ENCODE measurements around the gene BATF2.
"Not testable (repeated sequence)": the region's sequence is repeated elsewhere in the genome, so short reads cannot be mapped to it uniquely, and the experiment has no call there.

Gene BATF2

DNA sequence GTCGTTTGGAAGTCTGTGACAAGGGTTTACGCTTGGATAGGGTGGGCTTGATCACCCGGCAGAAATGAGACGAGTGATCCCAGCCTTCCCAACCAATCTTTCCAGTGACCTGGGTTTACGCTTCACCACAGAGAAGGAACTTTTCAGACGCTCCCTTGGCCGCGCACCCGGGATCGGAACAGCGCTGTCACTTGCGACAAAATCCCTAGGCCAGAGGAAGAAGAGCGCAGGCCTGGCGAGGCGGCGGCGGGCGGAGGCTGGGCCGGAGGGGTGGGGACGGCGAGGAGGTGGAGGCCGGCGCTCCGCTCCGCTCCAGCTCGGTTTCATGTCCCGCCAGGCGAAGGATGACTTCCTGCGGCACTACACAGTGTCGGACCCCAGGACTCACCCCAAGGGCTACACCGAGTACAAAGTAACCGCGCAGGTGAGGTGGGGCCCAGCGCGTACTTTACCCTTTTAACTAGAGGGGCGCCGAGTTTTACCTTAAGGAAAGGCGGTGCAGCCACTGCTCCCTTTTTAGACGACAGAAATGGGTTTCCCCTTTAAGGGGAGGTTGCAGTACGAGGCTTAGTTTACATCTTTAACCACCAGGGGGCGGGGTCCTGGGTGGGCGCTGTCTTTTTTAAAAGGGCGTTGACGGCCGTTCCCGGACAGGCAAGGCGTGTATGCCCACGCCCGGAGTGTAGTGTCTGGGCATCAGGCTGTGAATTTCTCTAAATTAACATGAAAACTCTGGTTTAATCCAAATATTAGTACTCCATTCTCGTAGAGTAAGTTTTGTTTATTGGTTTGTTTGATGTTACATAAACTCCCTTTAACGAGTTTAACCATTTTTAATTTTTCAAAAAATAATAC is 30.7 kb upstream of the BATF2 start, which contains the start of gene SNX15:
TSS of gene SNX15 (plus strand) at position 227 of the 855 bp plus-strand sequence. CDS start at position 326, 99 bp downstream.
- DNase-seq (ENCODE audit: extremely low spot score), result peak; percentile 92
- peak; percentile 32 for TF ChIP-seq CTCF (IDR thresholded peaks at IDR 0.05; ENCODE audit: control extremely low read depth, extremely low read depth, low read depth, missing control alignments)
- CTCF ChIA-PET, result interaction anchor here (0.6 to 6.9 kb wide), 13 partner anchors 10 to 302 kb away, joined by 3 to 75 read pairs (median 4); partner anchors contain the start of genes ARL2 and TM7SF2
- POLR2A ChIA-PET, result no interaction called here

DNA sequence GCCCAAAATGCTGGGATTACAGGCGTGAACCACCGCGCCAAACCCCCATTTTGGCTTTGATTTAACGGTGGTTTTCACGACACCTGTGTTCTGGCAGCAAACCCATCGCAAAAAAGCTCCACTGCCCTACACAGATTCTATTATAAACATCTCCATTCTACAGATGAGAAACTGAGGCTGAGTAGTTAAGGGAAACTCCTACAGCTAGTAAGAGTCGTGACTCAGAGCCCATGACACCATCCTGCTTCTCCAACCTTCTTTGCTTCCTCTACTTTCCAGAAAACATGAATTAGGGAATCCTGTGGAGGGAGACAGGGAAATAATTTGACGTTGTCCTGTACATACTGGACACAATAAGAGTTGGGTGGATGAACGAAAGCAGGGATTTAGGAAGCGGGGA is 30.0 kb upstream of the BATF2 start:
- POLR2A ChIA-PET, result no interaction called here
- no peak for TF ChIP-seq CTCF (IDR thresholded peaks at IDR 0.05; ENCODE audit: control extremely low read depth, extremely low read depth, low read depth, missing control alignments)

GRCh38 chr11:65023502-65023901 is 26.7 kb upstream of the BATF2 start:
- DNase-seq (ENCODE audit: extremely low spot score); POLR2A ChIA-PET: not testable (repeated sequence)
- CTCF ChIA-PET, result interaction anchor here (6.9 kb wide), 1 partner anchor 10 kb away, joined by 75 read pairs; the partner anchor contains the start of gene ARL2

More for the DNA sequence above, 30.0 kb upstream of the BATF2 start:
- no peak for DNase-seq (ENCODE audit: extremely low spot score)
- CTCF ChIA-PET, result interaction anchor here (0.6 to 6.9 kb wide), 14 partner anchors 10 to 303 kb away, joined by 3 to 75 read pairs (median 3); partner anchors contain the start of genes ARL2, PPP2R5B, TM7SF2 and ZNHIT2

DNA sequence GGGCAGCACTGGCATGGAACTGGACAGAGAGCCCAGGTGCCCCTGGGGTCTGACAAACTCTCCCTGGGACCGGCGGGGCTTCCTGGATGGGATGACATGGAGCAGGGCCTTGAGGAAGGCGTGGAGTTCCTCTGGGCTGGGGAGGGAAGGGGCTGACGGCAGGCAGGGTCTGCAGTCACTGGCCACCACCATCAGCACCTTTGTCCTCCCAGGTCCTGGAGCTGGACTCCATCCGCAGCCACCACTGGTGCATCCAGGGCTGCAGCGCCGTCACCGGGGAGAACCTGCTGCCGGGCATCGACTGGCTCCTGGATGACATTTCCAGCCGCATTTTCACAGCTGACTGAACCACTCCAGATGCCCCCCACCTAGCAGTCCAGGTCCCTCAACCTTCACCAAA is 24.7 kb upstream of the BATF2 start:
- POLR2A ChIA-PET, result no interaction called here
- CTCF ChIA-PET, result interaction anchor here (0.6 to 1.5 kb wide), 2 partner anchors 89 to 184 kb away, joined by 3 read pairs; no protein-coding TSS in a partner anchor
- no peak for DNase-seq (ENCODE audit: extremely low spot score)
- TF ChIP-seq CTCF (IDR thresholded peaks at IDR 0.05; ENCODE audit: control extremely low read depth, extremely low read depth, low read depth, missing control alignments), result no peak

DNA sequence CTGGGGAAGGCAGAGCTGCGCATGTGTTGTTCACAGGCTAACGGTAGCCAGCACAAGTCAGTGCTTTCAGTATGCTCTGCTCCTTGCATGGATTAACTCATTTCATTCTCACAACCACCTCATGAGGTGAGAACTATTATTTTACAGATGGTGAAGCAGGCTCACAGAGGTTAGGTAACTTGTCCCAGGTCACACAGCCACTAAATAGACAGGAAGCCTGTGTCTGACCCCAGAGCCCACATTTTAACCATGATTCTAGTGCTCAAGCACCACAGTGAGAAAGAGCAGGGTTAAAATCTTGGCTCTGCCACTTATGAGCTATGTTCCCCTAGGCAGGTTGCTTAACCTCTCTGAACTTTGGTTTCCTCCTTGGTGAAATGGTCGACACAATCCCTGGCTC is 24.2 kb upstream of the BATF2 start:
- ChIA-PET CTCF (no interaction called here), POLR2A (no interaction called here)
- no peak for DNase-seq (ENCODE audit: extremely low spot score)
- TF ChIP-seq CTCF (IDR thresholded peaks at IDR 0.05; ENCODE audit: control extremely low read depth, extremely low read depth, low read depth, missing control alignments), result no peak

DNA sequence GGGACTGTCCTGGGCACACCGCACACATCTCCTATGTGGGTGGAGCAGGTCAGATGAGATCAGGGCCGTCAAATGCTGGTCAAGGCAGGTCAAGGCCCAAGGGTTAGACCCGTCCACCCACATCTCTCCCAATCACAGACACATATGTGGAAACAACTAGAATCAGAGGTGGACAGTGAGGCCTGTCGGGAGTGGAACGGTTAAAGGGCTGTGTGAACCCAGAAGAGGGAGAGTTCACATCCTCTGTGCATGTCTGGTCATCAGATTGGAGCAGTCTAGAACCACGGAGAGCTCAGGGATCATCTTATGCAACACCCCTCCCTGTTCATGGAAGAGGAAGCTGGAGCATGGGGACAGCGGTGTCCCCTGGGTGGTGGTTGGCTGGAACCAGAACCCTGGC is 23.1 kb upstream of the BATF2 start:
- DNase-seq (ENCODE audit: extremely low spot score), result no peak
- no peak for TF ChIP-seq CTCF (IDR thresholded peaks at IDR 0.05; ENCODE audit: control extremely low read depth, extremely low read depth, low read depth, missing control alignments)
- CTCF ChIA-PET, result no interaction called here
- POLR2A ChIA-PET, result no interaction called here

DNA sequence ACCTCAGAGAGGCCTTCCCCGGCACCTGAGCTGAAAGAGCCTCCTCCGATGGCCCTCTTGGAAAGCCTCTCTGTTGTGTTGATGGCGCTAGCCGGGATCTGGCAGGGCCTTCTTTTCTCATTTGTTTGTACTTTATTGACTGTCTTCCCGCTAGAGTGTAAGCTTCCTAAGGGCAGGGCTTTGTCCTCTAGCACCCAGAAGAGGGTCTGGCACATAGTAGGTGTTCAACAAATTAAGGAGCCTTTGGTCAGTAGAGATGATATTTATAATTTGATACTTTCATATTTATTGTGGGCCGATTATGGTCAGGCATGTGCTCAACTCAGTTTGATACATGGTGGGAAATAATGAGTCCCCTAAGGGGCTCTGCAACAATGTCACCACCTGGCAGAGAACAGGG is 21.2 kb upstream of the BATF2 start:
- POLR2A ChIA-PET, result no interaction called here
- CTCF ChIA-PET, result interaction anchor here (0.9 to 2.3 kb wide), 4 partner anchors 9 to 236 kb away, joined by 3 to 10 read pairs (median 5); partner anchors contain the start of genes SNX15 and TM7SF2
- DNase-seq (ENCODE audit: extremely low spot score), result no peak
- no peak for TF ChIP-seq CTCF (IDR thresholded peaks at IDR 0.05; ENCODE audit: control extremely low read depth, extremely low read depth, low read depth, missing control alignments)

All from GM10248 (cell line).